GM18951 (cell line): ENCODE data around the gene TTLL12.

Experiments
- POLR2A ChIP-seq: IDR thresholded peaks from 4 replicates; pipeline ENCODE4 v1.6.1; 2011; ENCODE audit warnings: mild to moderate bottlenecking; ENCODE audit not compliant: insufficient read length, insufficient read depth; ENCODE audit errors: extremely low read depth
- in situ Hi-C: fragments of 300-500 bp; cut with MboI; formaldehyde crosslinking; loops from one replicate; pipeline ENCODE4 v1.12.0; 2022; ENCODE audit warnings: low sequenced_read_pairs, mixed read lengths, inconsistent platforms; ENCODE audit not compliant: unreplicated experiment

The TTLL12 gene

DNA sequence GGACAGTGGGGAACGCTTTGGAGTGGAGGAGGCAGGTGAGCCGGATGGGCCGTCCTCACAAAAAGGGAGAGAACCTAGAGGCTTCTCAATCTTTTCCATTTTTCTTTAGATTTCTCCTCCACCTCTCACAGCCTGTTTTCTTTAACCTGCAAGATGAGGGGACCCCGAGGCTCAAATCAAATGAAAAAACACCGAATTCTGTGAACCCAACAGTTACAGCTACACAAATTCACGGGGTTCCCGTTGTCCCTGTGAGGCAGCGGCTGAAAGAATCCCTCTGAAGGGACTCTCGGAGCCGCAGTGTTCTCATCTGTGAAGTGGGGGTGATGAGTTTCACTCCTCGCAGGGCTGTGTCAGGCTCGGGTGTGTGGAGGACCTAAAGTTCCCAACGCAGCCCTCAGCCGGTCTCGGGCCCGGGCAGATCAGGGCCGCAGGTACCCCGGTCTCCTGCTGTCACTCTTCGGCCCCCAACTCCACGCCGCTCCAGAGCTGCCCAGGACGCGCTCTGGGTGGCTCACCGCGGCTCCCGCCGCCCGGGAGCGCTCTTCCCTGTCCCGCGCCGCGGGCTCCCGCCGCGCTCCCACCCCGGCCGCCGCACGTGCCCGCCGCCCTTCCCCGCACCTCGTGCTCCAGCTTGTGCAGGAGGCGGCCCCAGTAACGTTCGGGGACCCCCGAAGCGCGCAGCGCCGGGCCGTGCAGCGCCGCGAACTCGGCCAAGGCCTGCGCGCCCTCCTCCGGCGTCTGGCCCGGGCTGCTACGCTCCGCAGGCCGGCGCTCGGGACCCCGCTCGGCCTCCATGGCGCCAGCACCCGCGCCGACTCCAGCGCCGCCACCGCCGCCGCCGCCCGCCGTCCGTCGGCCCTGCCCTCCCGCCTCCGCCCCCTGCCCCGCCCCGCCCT is at the start of gene TTLL12:
TTLL12 (minus strand) TSS at position 863 of the 899 bp plus-strand sequence; CDS start at position 798, 65 bp downstream.
- TF ChIP-seq POLR2A, result peak; percentile 87
- in situ Hi-C loops, result no loop called here

DNA sequence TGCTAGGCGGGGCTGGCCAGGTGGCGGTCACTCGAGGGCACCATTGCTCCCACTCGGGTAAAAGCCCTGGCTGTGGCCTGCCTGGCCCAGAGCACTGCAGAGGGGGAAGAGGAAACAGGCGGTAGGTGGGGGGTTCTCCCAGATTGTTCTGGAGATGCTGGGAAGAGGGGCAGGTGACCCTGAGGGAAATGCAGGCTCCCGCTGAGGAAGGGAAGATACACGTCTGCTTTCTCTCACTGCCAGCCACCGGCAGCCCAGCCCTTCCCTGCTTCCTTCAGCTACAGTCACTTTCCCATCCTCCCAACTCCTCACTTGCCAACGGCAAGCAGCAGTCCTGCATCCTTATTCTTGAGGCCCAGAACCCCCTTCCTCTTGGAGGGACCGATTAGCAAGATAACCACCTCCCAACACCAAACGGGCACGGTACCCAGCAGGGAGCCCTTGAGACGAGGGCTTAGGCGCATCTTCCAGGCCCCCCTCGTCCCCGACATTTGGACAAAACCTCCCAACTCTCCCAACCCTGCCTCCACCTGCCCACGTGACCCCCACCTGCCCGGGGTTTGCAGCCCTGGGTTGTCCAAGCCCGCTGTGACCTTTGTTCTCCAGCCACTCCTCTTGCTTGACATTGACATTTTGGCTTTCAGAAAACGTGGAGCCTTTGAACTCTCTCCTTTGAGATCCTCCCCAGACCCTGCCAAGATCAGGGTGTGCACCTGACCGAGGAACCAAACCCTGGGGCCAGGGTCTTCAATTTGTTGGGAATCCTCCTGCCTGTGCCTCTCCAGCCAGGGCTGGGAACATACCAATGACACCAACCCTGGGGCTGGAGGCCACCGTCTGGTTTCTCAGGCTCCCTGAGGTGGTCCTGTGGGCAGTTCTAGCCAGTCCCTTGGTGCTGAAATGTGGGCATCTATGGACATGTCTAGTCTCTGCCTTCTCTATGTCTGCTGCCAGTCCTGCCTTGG is 48.8 kb upstream of the TTLL12 start:
- in situ Hi-C loops, result no loop called here
- no peak for TF ChIP-seq POLR2A

DNA sequence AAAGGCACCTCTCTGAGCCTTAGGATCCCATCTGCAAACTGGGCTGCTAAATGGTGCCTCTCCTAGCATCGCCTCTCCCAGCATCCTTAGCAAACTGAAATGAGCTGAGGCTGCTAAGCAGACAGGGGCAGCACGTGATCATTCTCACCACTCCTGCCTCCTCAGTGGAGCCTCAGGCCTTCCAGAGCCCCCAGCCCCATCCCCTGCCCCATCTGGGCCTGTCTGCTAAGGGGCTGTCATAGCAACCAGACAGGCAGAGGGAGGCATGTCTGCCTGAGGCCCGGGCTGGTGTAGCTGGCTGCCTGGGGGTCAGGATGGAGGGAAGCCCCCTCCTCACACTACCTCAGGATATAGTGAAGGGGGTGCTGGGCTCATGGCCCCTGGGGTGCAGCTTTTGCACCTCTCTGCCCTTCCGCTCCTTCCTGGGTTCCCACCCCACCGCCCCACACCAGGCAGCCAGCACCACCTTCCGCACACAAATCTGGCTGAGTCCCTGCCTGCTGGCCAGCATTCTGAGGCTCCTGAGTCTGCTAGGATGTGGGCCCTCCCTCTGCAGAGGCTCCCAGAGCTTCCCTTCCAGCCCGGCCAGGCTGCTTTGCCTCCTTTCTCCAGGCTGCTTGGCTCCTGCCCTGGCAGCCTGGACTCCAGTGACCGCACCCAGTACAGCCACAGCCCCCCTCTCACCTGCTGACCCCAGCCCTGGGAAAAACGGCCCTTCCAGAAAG is 47.5 kb upstream of the TTLL12 start:
- in situ Hi-C loops, result no loop called here
- no peak for TF ChIP-seq POLR2A

DNA sequence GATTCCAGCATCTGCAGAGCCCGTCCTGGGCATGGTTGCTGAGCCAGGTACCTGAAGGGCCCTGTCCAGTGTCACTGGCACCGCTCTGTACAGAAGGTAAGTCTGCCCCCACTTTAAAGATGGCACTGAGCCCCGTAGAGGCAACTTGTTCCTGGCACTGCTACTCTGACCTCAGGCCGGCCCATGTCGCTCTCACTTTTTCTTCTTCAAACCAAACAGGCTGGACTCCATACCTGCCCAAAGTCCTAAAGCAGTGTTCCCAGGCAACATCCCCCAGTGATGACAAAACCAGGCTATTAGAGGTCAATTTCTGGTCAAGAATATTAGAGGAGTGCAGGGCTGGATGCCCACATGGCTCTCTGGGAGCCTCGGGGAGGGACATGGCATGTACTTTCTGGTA is 46.6 kb upstream of the TTLL12 start:
- no peak for TF ChIP-seq POLR2A
- in situ Hi-C loops, result no loop called here

DNA sequence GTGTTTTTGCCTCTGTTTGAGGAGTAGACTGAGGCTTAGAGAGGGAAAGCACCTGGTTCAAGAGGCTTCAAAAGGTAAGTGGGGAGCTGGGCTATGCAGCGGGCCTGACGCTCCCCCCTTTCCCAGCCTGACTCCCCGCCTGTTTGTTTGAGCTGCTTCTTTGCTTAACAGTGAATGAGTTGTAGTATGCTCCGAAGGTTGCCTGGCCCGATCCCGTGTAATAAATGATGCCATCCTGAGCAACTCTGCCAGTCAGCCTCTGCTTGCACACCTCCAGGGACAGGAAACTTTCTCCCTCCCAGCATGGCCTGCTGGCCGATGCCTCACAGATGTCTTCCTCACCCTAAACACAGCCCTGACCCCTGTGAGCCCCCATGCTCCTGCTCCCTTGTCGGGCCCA is 45.5 kb upstream of the TTLL12 start:
- no peak for TF ChIP-seq POLR2A
- in situ Hi-C loops, result no loop called here

DNA sequence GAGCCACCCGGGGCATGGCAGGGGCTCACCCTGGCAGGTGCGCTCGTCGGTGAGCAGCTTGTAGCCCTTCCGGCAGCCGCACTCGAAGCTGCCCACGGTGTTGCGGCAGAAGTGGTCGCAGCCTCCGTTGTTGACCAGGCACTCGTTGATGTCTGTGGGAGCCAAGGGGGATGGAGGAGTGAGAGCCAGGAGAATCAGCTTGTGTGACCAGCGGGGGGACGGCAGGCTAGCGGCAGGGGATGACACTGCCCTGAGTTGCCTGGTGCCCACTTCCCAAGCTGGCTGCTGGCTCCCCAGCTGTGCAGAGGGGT is 44.7 kb upstream of the TTLL12 start:
- in situ Hi-C loops, result no loop called here
- TF ChIP-seq POLR2A, result no peak

DNA sequence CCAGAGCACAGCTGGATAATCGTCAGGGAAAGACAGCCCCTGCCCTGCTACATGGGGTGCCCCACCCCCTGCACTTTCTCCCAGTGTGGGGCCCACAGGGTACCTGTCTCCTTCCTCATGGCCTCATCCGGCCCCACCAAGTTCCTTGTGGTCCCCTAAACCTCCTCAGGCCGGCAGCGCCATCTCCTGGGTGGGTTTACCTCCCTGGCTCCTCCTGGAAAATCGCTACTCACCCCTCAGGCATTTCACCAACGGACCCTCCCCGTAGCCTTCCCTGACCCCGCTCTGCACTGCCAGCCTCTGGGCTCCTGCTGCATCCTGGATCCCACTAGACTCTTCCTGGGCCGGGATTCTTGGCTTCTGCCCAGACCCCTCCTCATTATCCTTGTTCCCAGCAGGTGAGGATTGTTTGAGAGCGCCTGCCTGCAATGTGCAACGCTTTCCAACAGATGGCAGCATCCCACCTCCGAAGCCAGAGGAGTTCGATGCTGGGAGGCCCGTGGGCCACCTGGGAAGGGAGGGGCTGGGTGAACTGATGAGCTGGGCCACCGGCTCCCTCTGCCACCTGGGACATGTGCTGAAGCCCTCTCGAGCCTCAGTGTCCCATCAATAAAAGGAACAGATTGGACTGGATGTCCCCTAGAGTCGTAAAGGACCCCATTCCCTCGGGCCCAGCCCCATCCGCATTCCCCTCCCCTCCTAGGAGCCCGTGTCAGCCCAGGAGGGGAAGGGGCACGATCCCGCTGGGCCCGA is 44.2 kb upstream of the TTLL12 start:
- in situ Hi-C loops, result no loop called here
- no peak for TF ChIP-seq POLR2A

DNA sequence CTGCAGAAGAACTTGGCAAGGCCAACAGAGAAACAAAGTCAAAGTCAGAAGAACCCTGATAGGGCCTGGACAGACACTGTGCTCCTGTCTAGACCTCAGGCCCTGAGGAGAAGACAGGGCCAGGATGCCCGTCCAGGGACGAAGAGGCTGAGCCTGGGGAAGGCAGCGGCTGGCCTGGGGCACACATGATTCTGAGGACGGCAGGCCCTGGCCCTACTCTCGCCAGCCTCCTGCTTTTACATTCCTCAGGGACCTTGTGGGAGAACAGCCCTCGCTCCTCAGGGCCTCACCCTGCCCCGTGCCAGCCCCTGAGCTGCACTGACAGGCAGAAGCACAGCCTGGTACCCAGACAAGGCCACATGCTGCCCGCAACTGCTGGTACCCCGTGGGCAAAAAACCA is 43.6 kb upstream of the TTLL12 start:
- no peak for TF ChIP-seq POLR2A

DNA sequence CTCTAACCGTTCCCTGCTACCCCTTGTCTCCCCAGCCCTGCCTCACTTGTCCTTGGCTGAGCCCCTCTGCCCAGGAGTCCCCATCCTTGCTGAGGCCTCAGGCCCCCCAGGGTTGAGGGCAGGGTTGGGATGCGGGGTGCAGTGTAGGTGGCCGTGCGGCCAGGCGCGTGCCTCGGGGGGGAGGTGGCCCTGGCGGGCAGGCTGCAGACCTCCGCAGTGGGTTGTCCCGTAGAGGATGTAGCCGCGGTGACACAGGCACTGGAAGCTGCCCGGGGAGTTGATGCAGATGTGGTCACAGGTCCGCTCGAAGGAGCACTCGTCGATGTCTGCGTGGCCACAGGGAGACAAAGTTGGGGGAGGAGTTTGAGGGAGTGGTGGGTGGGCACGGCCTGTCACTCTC is 41.9 kb upstream of the TTLL12 start:
- TF ChIP-seq POLR2A, result no peak
- in situ Hi-C loops, result no loop called here

More for the DNA sequence above, 43.6 kb upstream of the TTLL12 start:
- in situ Hi-C loops, result no loop called here

DNA sequence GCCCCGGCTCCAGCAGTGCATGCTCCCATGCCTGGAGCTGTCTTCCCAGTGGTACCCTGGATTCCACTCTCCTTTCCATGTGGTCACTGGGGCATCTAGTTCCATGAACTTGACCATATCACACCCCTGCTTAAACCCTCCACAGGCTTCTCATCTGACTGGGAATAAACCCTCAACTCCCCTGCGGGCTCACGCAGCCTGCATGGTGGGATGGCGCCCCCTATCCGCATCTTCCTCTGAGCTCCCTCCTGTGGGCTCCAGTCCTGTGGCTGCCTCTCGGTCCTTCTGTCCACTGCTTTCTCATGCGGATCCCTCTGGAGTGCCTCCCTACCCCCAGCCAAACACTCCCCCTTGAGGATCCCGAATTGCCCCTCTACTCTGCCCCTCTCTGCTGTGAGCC is 41.4 kb upstream of the TTLL12 start:
- in situ Hi-C loops, result no loop called here
- no peak for TF ChIP-seq POLR2A

DNA sequence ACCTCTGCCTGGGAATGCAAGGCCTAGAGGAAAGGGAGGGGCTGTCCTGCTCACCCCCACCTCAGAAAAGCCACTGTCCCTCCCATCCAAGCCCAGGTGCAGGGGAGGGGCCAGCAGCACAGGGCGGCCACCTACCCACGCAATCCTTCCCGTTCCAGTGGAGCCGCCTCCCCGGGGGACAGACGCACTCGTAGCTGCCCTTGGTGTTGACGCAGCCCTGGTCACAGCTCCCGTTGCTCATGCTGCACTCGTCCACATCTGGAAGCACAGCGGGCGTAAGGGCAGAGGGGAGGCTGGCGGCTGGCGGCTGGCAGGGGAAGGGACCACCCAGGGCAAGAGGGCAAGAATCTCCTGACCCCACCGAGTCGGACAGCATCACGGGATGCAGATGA is 40.3 kb upstream of the TTLL12 start:
- in situ Hi-C loops, result no loop called here
- no peak for TF ChIP-seq POLR2A
